Karpas-422 (cell line): Measurements from ENCODE around the gene GGPS1. TPM values are rescaled to one million over a fixed set of nuclear protein-coding genes. Genes with fewer than 3 reads are reported as not detected.
A peak's percentile ranks its signal among the peaks of the same experiment; 100 is the strongest.

ENCODE experiments used
- DNase-seq: peaks from one replicate; pipeline ENCODE4 v3.0.0-alpha.2; 2015
- H2AFZ ChIP-seq: fragments of 200-600 bp; sonication (generic); 2 replicates; pipeline ENCODE4 v1.6.1; 2014; ENCODE audit warnings: antibody characterized with exemption, low read length, mixed read lengths
- H3K27ac ChIP-seq: fragments of 200-600 bp; sonication (generic); 2 replicates; pipeline ENCODE4 v1.5.1; 2014; ENCODE audit warnings: mild to moderate bottlenecking, low read length, moderate library complexity
- H3K27me3 ChIP-seq: fragments of 200-600 bp; sonication (generic); 2 replicates; pipeline ENCODE4 v1.6.1; 2014; ENCODE audit warnings: low read length, mixed read lengths
- H3K36me3 ChIP-seq: fragments of 200-600 bp; sonication (generic); 2 replicates; pipeline ENCODE4 v1.6.1; 2014; ENCODE audit warnings: low read length, mixed read lengths; ENCODE audit not compliant: insufficient read depth
- H3K4me1 ChIP-seq: fragments of 200-600 bp; sonication (generic); 2 replicates; pipeline ENCODE4 v1.6.1; 2014; ENCODE audit warnings: mild to moderate bottlenecking, low read length, mixed read lengths
- H3K4me2 ChIP-seq: fragments of 200-600 bp; sonication (generic); 2 replicates; pipeline ENCODE4 v1.6.1; 2014; ENCODE audit warnings: low read length, low read depth, mild to moderate bottlenecking; ENCODE audit not compliant: poor library complexity, severe bottlenecking
- H3K4me3 ChIP-seq: fragments of 200-600 bp; sonication (generic); 2 replicates; pipeline ENCODE4 v1.5.1; 2014; ENCODE audit warnings: mild to moderate bottlenecking, antibody characterized with exemption, low read length, mixed read lengths
- H3K79me2 ChIP-seq: fragments of 200-600 bp; sonication (generic); 2 replicates; pipeline ENCODE4 v1.6.1; 2014; ENCODE audit warnings: mild to moderate bottlenecking, low read length, mixed read lengths
- H3K9ac ChIP-seq: fragments of 200-600 bp; sonication (generic); 2 replicates; pipeline ENCODE4 v1.6.0; 2014; ENCODE audit warnings: low read length
- H3K9me2 ChIP-seq: fragments of 200-600 bp; sonication (generic), shearing (Covaris generic); replicated peaks from 2 replicates; pipeline ENCODE4 v1.6.0; 2014; ENCODE audit warnings: mild to moderate bottlenecking, low read length, moderate library complexity; ENCODE audit not compliant: insufficient read depth
- H3K9me3 ChIP-seq: fragments of 300-700, 200-600 bp; sonication (generic); 2 replicates; pipeline ENCODE4 v1.6.1; 2014; ENCODE audit warnings: low read length, mixed read lengths
- H4K20me1 ChIP-seq: fragments of 200-600 bp; sonication (generic); 2 replicates; pipeline ENCODE4 v1.6.1; 2014; ENCODE audit warnings: mild to moderate bottlenecking, antibody characterized with exemption, low read length, low read depth; ENCODE audit not compliant: insufficient read depth
- total RNA-seq: library from RNA; depleted of rRNA; stranded (reverse); fragments of >200 nt; shearing (Covaris generic); gene quantifications from 2 replicates; pipeline ENCODE4 v1.2.3, GENCODE V29; 2014; ENCODE audit warnings: low replicate concordance

Gene GGPS1
- total RNA-seq, 1 experiment from 2014 or later, result 45.3 TPM

DNA sequence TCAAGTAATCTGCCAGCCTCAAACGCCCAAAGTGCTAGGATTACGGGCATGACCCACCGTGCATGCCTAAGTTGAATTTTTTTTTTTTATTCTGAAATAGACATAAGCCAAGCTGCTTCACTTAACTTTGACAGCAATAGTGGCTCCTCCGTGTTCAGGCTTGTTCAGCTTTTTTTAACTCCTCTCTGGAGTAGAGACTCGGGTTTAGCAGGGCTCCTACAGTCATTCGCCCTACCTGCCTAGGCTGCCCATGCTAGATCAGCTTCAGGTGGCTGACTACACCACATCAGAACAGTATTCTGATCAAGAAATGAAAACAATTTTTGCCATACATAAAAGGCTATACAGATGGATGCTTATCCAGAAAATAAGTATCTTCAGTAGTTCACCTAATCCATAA is 15.1 kb upstream of the GGPS1 start:
- Histone ChIP-seq H3K4me1 (no peaks in the 10 kb centered on the region), H3K9me2 (no peaks in the 10 kb centered on the region), H2AFZ (no peak overlapping the region), H3K4me2 (no peak overlapping the region), H3K4me3 (no peak overlapping the region), H3K9ac (no peak overlapping the region), H3K27me3 (no peaks in the 10 kb centered on the region), H3K79me2 (peaks cover 84% of the 10 kb centered on the region), H3K36me3 (peaks cover 34% of the 10 kb centered on the region), H4K20me1 (peaks cover 13% of the 10 kb centered on the region), H3K9me3 (no peaks in the 10 kb centered on the region), H3K27ac (no peak overlapping the region)
- DNase-seq, result no peak

GRCh38 chr1:235313931-235314678 is 14.3 kb upstream of the GGPS1 start:
- Histone ChIP-seq H3K27ac (no peak overlapping the region), H3K79me2 (peaks cover 90% of the 10 kb centered on the region), H2AFZ (no peak overlapping the region), H3K4me3 (no peak overlapping the region), H3K27me3 (no peaks in the 10 kb centered on the region), H3K9me3 (no peaks in the 10 kb centered on the region), H3K4me2 (no peak overlapping the region), H3K9ac (no peak overlapping the region), H3K4me1 (no peaks in the 10 kb centered on the region), H3K36me3 (peaks cover 41% of the 10 kb centered on the region), H4K20me1 (peaks cover 18% of the 10 kb centered on the region), H3K9me2 (no peaks in the 10 kb centered on the region)
- no peak for DNase-seq

- peaks cover 18% of the 10 kb centered on the region for H4K20me1 ChIP-seq
- no peak overlapping the region for H3K9ac ChIP-seq
- H3K27me3 ChIP-seq, result no peaks in the 10 kb centered on the region
- no peak overlapping the region for H3K4me2 ChIP-seq
- H3K36me3 ChIP-seq, result peaks cover 40% of the 10 kb centered on the region
- DNase-seq, result no peak
- no peak overlapping the region for H2AFZ ChIP-seq
- H3K79me2 ChIP-seq, result peaks cover 96% of the 10 kb centered on the region
- H3K27ac ChIP-seq, result no peak overlapping the region
- H3K9me2 ChIP-seq, result no peaks in the 10 kb centered on the region
- H3K4me3 ChIP-seq, result no peak overlapping the region
- no peaks in the 10 kb centered on the region for H3K4me1 ChIP-seq
- no peaks in the 10 kb centered on the region for H3K9me3 ChIP-seq
Measured at GRCh38 chr1:235315173-235315572, 13.2 kb upstream of the GGPS1 start.

GRCh38 chr1:235315735-235316134 is 12.6 kb upstream of the GGPS1 start:
- H3K79me2 ChIP-seq, result peaks cover 96% of the 10 kb centered on the region
- no peaks in the 10 kb centered on the region for H3K9me2 ChIP-seq
- H3K27ac ChIP-seq, result no peak overlapping the region
- H4K20me1 ChIP-seq, result peaks cover 17% of the 10 kb centered on the region
- H3K9me3 ChIP-seq, result no peaks in the 10 kb centered on the region
- peaks cover 39% of the 10 kb centered on the region for H3K36me3 ChIP-seq
- no peaks in the 10 kb centered on the region for H3K4me1 ChIP-seq
- no peaks in the 10 kb centered on the region for H3K27me3 ChIP-seq
- no peak for DNase-seq
- H3K9ac ChIP-seq, result no peak overlapping the region
- H2AFZ ChIP-seq, result no peak overlapping the region
- H3K4me3 ChIP-seq, result no peak overlapping the region
- H3K4me2 ChIP-seq, result no peak overlapping the region

GRCh38 chr1:235317168-235317567 is 11.2 kb upstream of the GGPS1 start:
- H3K36me3 ChIP-seq, result peaks cover 30% of the 10 kb centered on the region
- DNase-seq, result no peak

DNA sequence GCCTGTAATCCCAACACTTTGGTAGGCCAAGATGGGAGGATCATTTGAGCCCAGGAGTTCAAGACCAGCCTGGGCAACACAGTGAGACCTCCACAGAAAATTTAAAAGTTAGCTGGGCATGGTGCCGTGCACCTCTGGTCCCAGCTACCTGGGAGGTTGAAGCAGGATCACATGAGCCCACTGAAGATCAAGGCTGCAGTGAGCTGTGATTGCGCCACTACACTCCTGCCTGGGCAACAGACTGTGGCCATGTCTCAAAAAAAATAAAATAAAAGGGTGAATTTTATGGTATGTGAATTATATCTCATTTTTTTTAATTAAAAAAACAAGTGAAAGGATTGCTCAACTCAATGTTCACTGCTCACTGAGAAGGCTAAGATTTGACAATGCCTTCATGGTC is 9.1 kb upstream of the GGPS1 start:
- Histone ChIP-seq H3K27ac (no peak overlapping the region), H3K9me3 (no peaks in the 10 kb centered on the region), H3K9me2 (no peaks in the 10 kb centered on the region), H3K79me2 (peaks cover 97% of the 10 kb centered on the region), H2AFZ (no peak overlapping the region), H3K4me1 (peaks cover 2% of the 10 kb centered on the region; the same call in 1 of the 2 replicates), H3K27me3 (no peaks in the 10 kb centered on the region), H3K36me3 (peaks cover 22% of the 10 kb centered on the region), H3K9ac (no peak overlapping the region), H4K20me1 (peaks cover 15% of the 10 kb centered on the region), H3K4me3 (no peak overlapping the region), H3K4me2 (no peak overlapping the region)
- no peak for DNase-seq

More at GRCh38 chr1:235317168-235317567, 11.2 kb upstream of the GGPS1 start:
- Histone ChIP-seq H3K27ac (no peak overlapping the region), H2AFZ (no peak overlapping the region), H3K4me1 (no peaks in the 10 kb centered on the region), H3K4me3 (no peak overlapping the region), H3K27me3 (no peaks in the 10 kb centered on the region), H3K9me3 (no peaks in the 10 kb centered on the region), H3K9me2 (no peaks in the 10 kb centered on the region), H3K79me2 (peaks cover 97% of the 10 kb centered on the region), H3K9ac (no peak overlapping the region), H3K4me2 (no peak overlapping the region), H4K20me1 (peaks cover 13% of the 10 kb centered on the region; the same call in 1 of the 2 replicates)

- H3K79me2 ChIP-seq, result peaks cover 98% of the 10 kb centered on the region
- no peaks in the 10 kb centered on the region for H3K9me2 ChIP-seq
- no peak overlapping the region for H3K27ac ChIP-seq
- H3K27me3 ChIP-seq, result no peaks in the 10 kb centered on the region
- peaks cover 28% of the 10 kb centered on the region for H3K36me3 ChIP-seq
- H3K4me2 ChIP-seq, result no peak overlapping the region
- H3K4me1 ChIP-seq, result peaks cover 16% of the 10 kb centered on the region
- no peak overlapping the region for H3K9ac ChIP-seq
- no peaks in the 10 kb centered on the region for H3K9me3 ChIP-seq
- H3K4me3 ChIP-seq, result no peak overlapping the region
- no peak for DNase-seq
- H4K20me1 ChIP-seq, result peaks cover 25% of the 10 kb centered on the region
- no peak overlapping the region for H2AFZ ChIP-seq
Measured at GRCh38 chr1:235320521-235321179, 7.7 kb upstream of the GGPS1 start.

GRCh38 chr1:235324296-235324695 is 4.1 kb upstream of the GGPS1 start:
- peak overlapping the region; percentile 82; the same call in 1 of the 2 replicates for H3K4me3 ChIP-seq
- H3K9ac ChIP-seq, result no peak overlapping the region
- no peaks in the 10 kb centered on the region for H3K9me3 ChIP-seq
- H3K9me2 ChIP-seq, result no peaks in the 10 kb centered on the region
- DNase-seq, result no peak
- no peaks in the 10 kb centered on the region for H3K27me3 ChIP-seq
- H3K36me3 ChIP-seq, result peaks cover 21% of the 10 kb centered on the region
- H4K20me1 ChIP-seq, result peaks cover 27% of the 10 kb centered on the region
- peak overlapping the region; percentile 73 for H3K27ac ChIP-seq
- H3K4me1 ChIP-seq, result peaks cover 24% of the 10 kb centered on the region
- H3K79me2 ChIP-seq, result peaks cover 86% of the 10 kb centered on the region
- no peak overlapping the region for H2AFZ ChIP-seq
- peak overlapping the region; percentile 94 for H3K4me2 ChIP-seq
